Prostate gland (tissue), 2 donors: Measurements from ENCODE around the gene CHRNA4. TPM values are rescaled to one million over a fixed set of nuclear protein-coding genes. Genes with fewer than 3 reads are reported as not detected.
"Not testable (repeated sequence)": the region's sequence is repeated elsewhere in the genome, so short reads cannot be mapped to it uniquely, and the experiment has no call there.

Experiments
- DNase-seq: peaks from one replicate; pipeline ENCODE4 v3.0.0-alpha.2; 2019; ENCODE audit warnings: low spot score
- H3K27ac ChIP-seq, 2 donors: fragments of 200-600 bp; sonication (generic); 2 replicates each; pipeline ENCODE4 v1.5.1; 2017 to 2019
- H3K27me3 ChIP-seq: fragments of 200-600 bp; sonication (generic); replicated peaks from 2 replicates; pipeline ENCODE4 v1.5.1; 2019; ENCODE audit not compliant: insufficient read depth
- H3K36me3 ChIP-seq, 2 donors: fragments of 200-600 bp; sonication (generic); 1 replicate in 1 of 2; 2 replicates in 1 of 2; pipeline versions ENCODE4 v1.5.1 to v1.8.1; 2017 to 2019
- H3K4me1 ChIP-seq: fragments of 200-600 bp; sonication (generic); replicated peaks from 2 replicates; pipeline ENCODE4 v1.5.1; 2019
- H3K4me3 ChIP-seq, 2 donors: fragments of 200-600 bp; sonication (generic); 2 replicates each; pipeline ENCODE4 v1.5.1; 2017 to 2019
- H3K9me3 ChIP-seq: fragments of 200-600 bp; sonication (generic); 2 replicates; pipeline ENCODE4 v1.5.1; 2017
- POLR2A ChIP-seq: fragments of 450-650 bp; IDR thresholded peaks from one replicate; pipeline ENCODE4 v1.6.1; 2016; ENCODE audit warnings: antibody characterized with exemption, mild to moderate bottlenecking
- POLR2AphosphoS5 ChIP-seq: sonication (generic); formaldehyde crosslinking; IDR thresholded peaks from one replicate; pipeline ENCODE4 v1.6.1; 2017; ENCODE audit warnings: antibody characterized with exemption
- WGBS: methylation state at CpG from one replicate; pipeline ENCODE4 v1.1.5; 2018; 5-methylcytosine and 5-hydroxymethylcytosine counted together
- intact Hi-C: fragments of 100-400 bp; cut with DNase I; formaldehyde crosslinking; loops from one replicate; pipeline ENCODE4 v1.14.2; 2022
- total RNA-seq, 2 donors: library from RNA; depleted of rRNA; stranded (reverse); fragments of >200 nt; gene quantifications; one replicate each; pipeline ENCODE4 v1.1.0, GENCODE V29; 2016
- TF ChIP-seq, protein P1 (sequence below), 4 experiments: fragments of 200-600 bp in 2 of 4; fragments of 450-650 bp in 2 of 4; sonication (generic) in 2 of 4; IDR thresholded peaks; 1 replicate in 3 of 4; 2 replicates in 1 of 4; pipeline ENCODE4 v1.5.1; 2016 to 2019; ENCODE audit warnings: antibody characterized with exemption in 4 of 4, mild to moderate bottlenecking in 2 of 4, moderate library complexity in 2 of 4

CHRNA4 gene
- total RNA-seq, 2 donors from 2014 or later, result 7.2 TPM; not detected in 1

- no peak for DNase-seq
- WGBS, result 67% methylated on average over 35 of the region's 37 CpGs
- no peaks in the 10 kb centered on the region for H3K9me3 ChIP-seq
- no peak overlapping the region for H3K4me3 ChIP-seq
- peaks cover 3% of the 10 kb centered on the region for H3K27me3 ChIP-seq
- no peaks in the 10 kb centered on the region for H3K36me3 ChIP-seq
- intact Hi-C loops, result no loop called here
- no peaks in the 10 kb centered on the region for H3K4me1 ChIP-seq
- no peak for TF ChIP-seq POLR2AphosphoS5
- no peak overlapping the region for H3K27ac ChIP-seq
These were observed 17.4 kb downstream of the CHRNA4 start for GRCh38 chr20:63343460-63344445.

DNA sequence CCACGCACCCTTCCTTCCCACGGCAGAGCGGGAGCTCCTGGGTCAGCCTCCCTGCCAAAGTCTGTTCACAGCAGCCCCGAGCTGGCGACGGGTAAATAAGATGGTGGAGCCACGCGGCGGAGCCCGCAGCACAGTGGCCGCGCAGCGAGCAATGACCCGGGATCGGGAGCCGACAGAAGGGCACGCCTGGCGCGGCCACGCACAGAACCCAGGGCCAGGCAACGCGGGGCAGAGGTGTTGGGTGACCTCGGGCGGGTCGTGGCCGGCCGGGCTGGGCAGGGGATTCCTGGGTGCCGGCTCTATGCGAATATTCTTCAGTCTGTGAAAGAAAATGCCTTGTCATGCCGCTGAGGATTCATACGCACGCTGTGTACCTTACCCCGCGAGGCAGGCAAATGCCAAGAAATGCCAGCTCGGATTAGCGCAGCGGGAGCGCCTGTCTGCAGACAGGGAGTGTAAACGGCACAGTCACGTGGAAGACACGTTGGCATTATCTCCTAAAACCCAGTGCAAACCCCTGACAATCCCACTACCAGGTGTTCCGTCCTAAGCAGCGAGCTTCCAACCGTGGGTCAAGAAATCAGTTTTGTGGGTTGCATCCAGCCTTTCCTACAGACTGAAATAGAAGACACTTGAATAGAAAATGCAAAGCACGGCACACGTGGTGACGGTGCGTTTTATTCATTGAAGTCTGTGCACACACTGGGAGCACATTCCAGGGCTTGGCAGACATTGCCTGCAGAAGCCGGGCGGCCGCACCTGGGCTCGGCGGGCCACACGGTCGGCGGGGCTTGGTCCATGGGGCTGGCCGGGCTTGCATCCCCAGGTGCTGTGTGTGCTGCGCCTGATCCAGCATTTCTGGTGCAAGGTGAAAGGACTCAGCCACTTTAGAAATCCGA is 18.3 kb downstream of the CHRNA4 start:
- no peak for DNase-seq
- intact Hi-C loops, result no loop called here
- no peak overlapping the region for H3K4me3 ChIP-seq
- TF ChIP-seq POLR2A, result no peak
- no peak for TF ChIP-seq POLR2AphosphoS5
- TF ChIP-seq, protein P1, sequence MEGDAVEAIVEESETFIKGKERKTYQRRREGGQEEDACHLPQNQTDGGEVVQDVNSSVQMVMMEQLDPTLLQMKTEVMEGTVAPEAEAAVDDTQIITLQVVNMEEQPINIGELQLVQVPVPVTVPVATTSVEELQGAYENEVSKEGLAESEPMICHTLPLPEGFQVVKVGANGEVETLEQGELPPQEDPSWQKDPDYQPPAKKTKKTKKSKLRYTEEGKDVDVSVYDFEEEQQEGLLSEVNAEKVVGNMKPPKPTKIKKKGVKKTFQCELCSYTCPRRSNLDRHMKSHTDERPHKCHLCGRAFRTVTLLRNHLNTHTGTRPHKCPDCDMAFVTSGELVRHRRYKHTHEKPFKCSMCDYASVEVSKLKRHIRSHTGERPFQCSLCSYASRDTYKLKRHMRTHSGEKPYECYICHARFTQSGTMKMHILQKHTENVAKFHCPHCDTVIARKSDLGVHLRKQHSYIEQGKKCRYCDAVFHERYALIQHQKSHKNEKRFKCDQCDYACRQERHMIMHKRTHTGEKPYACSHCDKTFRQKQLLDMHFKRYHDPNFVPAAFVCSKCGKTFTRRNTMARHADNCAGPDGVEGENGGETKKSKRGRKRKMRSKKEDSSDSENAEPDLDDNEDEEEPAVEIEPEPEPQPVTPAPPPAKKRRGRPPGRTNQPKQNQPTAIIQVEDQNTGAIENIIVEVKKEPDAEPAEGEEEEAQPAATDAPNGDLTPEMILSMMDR (IDR thresholded peaks at IDR 0.05), result no peak
- H3K27me3 ChIP-seq, result peaks cover 3% of the 10 kb centered on the region
- H3K4me1 ChIP-seq, result no peaks in the 10 kb centered on the region
- no peaks in the 10 kb centered on the region for H3K9me3 ChIP-seq
- H3K27ac ChIP-seq, result no peak overlapping the region
- WGBS, result 79% methylated on average over 59 of the region's 59 CpGs
- H3K36me3 ChIP-seq, result no peaks in the 10 kb centered on the region

GRCh38 chr20:63340158-63340688 is 20.9 kb downstream of the CHRNA4 start:
- WGBS, result 87% methylated on average over 10 of the region's 10 CpGs
- DNase-seq, H3K27ac ChIP-seq, H3K9me3 ChIP-seq, H3K36me3 ChIP-seq, H3K27me3 ChIP-seq, H3K4me1 ChIP-seq, intact Hi-C loops, H3K4me3 ChIP-seq: not testable (repeated sequence)

DNA sequence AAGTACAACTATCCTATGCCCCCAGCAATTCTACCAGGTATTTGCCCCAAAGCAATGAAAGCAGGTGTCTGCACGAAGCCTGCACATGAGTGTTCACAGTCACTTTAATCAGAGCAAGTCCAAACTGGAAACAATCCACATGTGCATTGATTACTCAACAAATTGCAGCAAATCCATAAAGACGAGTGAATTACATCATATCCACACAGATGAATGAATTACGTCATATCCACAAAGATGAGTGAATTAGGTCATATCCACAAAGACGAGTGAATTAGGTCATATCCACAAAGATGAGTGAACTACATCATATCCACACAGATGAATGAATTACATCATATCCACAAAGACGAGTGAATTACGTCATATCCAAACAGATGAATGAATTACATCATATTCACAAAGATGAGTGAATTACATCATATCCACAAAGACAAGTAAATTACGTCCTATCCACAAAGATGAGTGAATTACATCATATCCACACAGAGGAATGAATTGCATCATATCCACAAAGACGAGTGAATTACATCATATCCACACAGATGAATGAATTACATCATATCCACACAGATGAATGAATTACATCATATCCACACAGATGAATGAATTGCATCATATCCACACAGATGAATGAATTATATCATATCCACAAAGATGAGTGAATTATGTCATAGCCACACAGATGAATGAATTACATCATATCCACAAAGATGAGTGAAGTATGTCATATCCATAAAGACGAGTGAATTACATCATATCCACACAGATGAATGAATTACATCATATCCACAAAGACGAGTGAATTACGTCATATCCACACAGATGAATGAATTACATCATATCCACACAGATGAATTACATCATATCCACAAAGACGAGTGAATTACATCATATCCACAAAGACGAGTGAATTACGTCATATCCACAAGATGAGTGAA is 21.7 kb downstream of the CHRNA4 start:
- H3K4me1 ChIP-seq, H3K27me3 ChIP-seq, DNase-seq, intact Hi-C loops, H3K36me3 ChIP-seq, H3K27ac ChIP-seq, H3K4me3 ChIP-seq, H3K9me3 ChIP-seq: not testable (repeated sequence)
- 69% methylated on average over 14 of the region's 14 CpGs for WGBS

DNA sequence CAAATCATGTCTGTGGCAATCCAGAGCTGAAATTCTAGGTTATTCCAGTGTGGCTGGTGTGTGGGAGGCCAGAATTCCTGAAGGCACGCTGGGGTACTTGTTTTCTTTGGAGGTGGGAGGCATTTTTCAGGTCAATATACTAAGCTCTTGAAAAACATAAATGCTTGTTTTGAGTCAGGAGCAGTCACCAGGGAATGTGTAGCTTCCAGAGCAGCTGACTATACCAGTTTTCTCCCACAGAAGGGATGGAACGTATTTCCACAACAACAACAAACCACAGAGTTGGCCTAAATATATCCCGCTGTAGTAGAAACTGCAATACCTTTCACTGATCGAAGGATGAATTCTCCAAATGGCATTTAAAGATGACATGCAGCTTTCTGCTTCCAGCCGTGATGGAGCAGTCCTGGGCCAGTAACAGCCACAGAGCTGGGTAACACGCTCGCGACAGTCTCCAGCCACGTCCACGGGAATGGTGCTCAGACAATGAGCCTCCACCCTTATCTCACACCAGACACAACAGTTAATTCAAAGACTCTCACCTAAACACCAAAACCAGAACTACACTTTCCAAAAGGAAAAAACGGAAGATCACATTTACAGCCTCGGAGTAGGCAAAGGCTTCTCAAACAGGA is 23.2 kb downstream of the CHRNA4 start:
- WGBS, result 68% methylated on average over 12 of the region's 12 CpGs

More for the DNA sequence above, 23.2 kb downstream of the CHRNA4 start:
- Histone ChIP-seq H3K9me3 (no peaks in the 10 kb centered on the region), H3K36me3 (no peaks in the 10 kb centered on the region), H3K4me1 (no peaks in the 10 kb centered on the region), H3K4me3 (no peak overlapping the region), H3K27ac (no peak overlapping the region), H3K27me3 (peaks cover 3% of the 10 kb centered on the region)
- TF ChIP-seq POLR2AphosphoS5 (no peak), POLR2A (no peak)
- TF ChIP-seq, protein P1 (IDR thresholded peaks at IDR 0.05), result no peak
- no peak for DNase-seq
- intact Hi-C loops, result no loop called here
